Fibroblast of skin of right quadriceps (primary cell): ENCODE results near the gene SPCS1.
"Not testable (repeated sequence)": the region's sequence is repeated elsewhere in the genome, so short reads cannot be mapped to it uniquely, and the experiment has no call there.

Source experiments
- DNase-seq: peaks from one replicate; pipeline ENCODE4 v3.0.0-alpha.2; 2013

The SPCS1 gene

DNA sequence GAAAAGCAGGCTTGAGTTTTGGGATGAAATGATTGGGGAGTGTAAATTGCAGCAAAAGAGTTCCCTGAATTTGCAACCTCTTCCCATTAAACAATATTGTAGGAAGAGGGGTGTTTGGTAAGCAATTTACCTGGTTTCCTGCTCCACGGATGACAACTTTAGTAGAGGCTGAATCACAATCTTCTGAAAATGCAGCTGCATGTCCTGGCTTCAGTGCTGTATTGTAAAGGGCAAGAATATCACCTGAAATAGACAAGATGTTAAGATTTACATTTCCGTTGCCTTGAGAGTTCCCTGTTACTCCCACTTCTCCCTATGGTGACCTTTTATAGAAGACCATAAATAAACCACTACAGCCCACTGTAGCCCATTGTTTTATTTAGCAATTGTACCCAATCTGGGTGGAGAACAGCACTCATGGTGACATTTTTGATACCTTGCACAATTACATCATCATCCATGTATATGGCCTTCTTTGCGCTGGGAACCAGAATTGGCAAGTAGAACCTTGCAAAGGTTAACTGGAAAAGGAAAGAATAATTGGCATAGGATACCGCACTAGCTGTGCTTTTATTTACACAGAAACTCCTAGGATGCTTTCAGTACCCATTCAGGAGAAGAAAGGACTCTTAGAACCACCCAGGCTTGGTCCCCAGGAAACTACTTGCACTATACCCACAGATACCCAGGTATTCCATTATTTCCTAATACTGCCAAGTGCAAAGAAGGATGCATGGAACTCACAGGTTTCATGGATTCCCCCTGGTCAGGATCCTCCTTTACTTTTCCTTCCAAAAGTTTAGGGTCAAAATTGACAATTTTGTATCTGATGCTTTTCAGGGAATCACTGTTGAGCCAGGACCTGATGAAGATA, 9.9 kb upstream of the SPCS1 start:
- no peak for DNase-seq

DNA sequence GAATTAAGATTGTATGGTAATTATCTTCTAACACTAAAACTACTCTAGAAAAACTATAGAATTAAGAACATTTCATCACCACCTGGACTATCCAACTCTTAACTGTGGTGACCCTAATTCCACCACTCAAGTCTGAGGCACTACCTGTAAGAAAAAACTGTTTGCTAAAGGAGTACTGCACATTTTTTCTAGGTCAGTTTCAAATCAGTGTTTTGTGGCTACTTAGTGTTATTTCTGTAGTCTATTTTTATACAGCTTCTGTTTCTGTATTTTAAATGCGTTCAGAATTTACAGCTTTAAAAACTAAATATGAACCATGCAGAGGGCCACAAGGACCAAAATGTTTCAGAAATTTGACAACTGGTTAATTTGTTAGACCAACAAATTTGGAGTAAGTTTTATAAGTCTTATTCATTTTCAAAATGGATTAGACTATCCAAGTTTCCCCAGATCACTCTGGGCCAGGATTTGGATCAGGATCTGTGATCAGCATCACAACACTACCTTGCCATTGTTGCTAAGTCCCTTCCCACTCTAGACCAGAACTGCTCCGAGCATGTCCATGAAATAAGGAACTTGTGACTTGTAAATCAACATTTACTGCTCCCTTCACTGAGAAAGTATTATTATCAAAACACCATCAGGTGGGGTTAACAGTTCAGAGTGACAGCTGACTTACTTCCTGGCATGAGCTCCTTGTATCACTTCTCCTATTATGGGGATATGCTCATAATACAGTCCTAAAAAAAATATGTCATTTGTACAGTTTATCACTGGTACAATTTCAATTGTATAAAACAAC, 8.9 kb upstream of the SPCS1 start:
- DNase-seq = no peak

DNA sequence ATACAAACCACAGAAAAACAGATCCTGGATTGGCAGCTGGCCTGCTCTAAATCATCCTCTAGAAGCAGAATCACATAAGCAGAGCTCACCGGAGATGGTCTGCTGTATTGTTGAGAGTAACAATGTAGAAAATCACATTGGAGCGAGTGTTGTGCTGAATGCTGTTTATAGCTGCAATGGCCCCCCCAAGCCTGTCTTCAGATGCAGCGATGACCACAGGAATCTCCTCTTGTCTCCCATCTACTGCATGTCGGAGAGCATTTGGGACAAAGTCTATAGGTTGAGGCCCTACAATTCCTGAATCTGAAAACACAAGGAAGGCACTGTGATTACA, 8.3 kb upstream of the SPCS1 start:
- DNase-seq = no peak

DNA sequence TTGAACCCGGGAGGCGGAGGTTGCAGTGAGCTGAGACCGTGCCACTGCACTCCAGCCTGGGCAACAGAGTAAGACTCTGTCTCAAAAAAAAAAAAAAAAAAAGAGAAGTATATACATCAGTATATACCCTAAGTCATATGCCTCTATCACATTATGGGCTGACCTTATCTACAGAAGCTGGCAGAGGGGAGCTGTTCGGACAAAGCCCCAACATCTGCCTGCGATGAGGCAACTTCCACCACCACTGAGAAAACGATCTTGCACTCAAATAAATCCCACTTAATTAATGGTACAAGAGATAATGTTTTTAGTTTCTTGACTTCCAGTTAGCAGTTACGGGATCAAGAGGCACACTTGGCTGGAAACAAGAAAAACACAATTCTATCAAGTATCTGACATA, 2.6 kb upstream of the SPCS1 start:
- DNase-seq = no peak

DNA sequence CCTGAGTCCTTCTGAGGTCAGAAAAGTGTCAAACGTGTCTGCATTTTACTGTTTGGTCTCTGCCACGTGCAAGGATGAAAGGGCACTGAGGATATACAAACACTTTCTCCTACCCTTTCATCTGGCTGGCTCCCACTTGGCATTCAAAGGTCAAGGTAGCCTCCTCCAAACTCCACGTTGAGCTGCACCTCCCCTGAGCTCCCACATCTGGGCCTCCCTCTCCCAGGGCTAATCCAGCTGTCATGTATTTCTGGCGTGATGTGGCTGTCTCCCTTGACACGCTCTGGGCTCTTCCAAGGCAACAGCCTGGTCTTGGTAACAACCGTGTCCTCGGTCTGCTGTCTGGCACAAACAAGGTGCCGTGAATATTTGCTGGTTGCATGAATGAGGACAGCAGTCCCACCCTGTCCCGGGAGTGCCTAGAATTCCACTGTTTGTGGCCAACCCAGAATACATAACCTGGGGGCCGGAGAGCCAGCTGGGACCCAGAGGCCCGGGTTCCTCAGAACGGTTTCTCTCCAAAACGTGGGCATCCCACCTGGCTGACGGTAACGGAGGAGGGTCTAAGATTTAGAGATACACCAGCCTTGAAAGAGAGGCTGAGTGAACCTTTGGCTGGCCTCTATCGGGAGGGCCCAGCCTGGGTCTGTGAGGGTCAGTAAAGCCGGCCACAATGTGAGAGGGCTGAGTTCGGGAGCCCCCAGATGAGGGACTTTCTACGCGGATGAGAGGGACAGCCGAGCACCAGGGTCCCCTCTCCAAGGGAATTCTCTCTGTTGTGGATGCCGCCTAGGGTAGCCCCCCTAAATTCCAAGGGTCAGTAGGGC, 1.1 kb upstream of the SPCS1 start:
- DNase-seq = peak; percentile 23

DNA sequence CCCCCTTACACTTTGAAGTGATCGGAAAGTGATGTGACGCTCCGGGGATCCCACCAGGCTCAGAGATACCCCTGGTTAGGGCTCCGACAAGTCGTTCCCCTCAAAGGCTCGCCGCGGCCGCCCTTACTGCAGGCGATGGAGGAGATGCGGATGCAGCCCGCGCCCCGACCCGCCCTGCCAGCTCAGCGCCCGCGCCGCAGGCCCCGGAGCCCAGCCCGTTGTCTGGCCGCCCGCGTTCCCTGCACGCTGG, 543 bp upstream of the SPCS1 start:
- DNase-seq = no peak

GRCh38 chr3:52707585-52707984, 1.7 kb downstream of the SPCS1 start:
- DNase-seq = no peak

GRCh38 chr3:52710512-52710911, 4.6 kb downstream of the SPCS1 start:
- no peak for DNase-seq

DNA sequence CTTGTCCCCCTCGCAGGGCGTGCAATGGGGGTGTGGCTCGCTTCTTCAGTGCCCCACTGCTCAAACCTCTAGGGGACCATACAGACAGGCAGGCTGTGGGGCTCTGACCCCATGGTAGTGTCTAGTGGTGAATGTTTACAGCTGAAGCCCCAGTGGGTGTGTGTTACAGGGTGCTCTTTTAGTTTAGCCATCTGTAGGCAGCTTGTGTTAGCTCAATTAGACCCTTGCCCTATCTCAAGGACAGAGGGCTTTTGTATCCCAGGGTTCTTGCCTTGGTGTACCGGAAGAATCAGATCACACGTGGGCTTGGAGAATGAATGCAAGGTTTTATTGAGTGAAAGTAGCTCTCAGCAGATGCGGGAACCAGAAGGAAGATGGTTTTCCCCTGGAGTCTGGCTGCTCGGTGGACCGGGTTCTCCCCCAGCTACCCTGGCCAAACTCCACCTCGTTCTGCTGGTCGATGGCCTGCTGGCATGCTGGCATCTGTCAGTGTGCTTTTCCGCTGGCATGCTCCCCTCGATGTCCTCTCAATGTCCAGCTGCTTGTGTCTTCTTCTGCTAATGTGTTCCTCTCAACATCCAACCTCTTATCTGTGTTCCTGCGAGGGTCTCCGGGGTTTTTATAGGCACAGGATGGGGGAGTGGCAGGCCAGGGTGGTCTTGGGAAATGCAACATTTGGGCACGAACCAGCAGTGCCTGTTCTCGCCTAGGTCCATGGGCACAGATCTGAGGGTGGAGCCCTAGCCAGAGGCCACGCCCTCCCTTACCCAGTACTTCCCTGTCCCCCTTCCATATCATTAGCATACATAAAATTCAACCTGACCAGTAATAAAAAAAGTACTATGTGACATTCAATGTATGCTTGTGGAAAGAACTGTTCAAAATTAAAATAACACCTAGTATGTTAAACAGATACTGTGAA, 6.6 kb downstream of the SPCS1 start:
- DNase-seq = no peak

DNA sequence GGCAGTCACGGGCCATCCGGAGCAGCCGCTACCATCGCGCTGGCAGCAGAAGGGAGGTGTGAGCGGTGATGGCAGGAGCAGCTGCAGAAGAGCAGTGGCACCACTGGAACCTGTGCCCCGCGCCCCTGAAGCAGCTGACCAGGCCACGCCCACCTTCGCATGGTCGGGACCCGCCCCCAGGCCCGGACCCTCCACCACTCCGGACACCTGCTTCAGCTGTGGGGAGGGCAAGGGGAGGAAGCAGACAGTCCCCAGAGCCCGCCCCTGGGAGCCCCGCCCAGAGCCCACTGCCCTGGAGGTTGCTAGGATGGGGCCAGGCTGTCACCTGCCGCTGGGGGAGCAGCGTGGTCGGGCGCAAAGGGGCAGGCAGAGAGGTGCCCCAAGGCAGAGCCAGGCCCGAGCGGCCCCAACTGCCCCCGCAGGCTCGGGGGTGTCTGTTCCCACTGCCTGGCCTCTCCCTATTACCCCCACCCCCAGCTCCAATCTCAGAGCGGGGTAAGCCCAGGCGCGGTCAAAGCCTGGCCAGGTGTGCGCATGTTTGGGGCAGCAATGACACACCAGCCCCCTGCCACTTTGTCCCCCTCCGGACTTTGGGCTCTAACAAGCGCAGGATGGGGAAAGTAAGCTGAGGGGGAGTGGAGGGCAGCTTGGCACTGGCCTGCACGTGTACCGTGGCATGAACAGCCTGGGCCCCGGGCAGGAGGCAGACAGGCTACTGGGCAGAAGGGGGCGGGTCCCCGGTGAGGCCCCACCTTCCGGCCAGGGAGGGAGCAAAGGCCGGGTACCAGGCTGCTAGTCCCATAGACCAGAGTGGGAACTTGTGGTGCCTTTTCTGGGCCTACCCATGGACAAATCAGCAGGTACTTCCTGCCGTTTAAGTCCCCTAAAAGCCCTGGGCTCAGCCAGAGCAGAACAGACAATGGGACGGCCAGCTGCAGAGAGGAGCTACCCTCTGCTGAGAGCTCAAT, 8.7 kb downstream of the SPCS1 start:
- DNase-seq = no peak

DNA sequence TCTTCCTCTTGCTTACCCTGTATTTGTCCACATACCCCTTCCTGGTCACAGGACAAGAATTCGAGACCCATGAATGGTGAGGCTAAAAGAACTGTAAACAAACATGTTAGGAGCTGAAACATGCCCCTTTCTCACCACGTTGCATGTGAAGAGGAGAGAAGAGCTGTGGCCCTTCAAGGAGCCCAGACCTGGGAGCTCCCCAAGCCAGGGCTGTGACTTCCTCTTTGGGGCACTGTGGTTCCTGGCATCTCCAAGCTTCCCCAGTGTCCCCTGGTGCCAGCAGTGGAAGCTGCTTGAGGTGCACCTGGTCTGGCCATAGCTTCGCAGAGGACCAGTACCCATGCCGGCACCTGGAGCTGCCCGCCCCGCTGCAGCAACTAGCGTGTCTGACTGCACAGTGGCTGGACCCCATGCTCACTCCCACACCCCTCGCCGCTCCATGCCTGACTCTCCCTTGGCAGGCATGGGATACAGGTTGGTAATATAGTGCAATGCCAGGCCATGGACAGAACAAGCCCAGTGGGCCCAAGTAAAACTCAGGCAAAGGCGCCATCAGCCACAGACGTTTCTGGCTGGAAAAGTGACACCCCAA, 9.9 kb downstream of the SPCS1 start:
- DNase-seq = no peak

DNA sequence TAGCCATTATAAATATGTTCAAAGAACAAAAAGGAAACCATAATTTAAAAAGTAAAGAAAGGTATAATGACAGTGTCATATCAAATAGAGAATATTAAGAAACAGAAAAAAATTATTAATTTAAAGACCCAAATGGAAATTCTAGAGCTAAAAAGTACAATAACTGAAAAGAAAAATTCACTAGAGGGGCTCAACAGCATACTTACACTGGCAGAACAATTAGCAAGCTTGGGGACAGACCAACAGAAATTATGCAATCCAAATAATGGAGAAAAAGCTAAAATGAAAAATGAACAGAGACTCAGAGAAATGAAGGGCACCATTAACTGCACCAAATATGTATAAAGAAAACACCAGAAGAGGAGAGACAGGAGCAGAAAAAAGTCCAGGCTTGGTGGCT, 13.7 kb downstream of the SPCS1 start:
- no peak for DNase-seq

DNA sequence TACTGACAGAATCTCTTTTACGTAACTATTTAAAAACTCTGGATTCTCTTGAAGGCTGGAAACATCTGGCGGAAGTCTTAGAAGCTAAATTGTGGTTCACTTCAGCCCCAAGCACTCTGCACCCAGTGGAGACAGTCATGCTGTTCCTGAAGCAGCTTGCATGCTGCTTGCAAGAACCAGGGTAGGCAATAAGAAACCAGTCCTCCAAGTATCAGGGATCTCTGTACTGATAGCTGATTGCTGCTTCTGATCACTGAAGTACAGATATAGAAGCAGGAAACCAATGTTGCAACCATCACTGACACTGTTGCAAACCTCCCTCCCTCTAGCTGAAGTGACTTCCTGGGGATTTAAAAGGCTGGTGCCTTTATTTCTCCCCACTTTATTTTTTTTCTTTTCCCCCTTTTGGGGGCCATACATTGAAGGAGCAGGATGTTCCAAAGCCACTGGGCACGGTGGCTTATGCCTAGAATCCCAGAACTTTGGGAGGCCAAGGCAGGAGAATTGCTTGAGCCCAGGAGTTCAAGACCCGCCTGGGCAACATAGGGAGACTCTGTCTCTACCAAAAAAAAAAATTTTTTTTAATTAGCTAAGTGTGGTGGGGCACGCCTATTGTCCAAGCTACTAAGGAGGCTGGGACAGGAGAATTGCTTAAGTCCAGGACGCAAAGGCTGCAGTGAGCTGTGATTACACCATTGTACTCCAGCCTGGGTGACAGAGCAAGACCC, 15.3 kb downstream of the SPCS1 start:
- DNase-seq = peak; percentile 7

- DNase-seq = no peak
These were observed 15.8 kb downstream of the SPCS1 start for GRCh38 chr3:52721730-52722008.

DNA sequence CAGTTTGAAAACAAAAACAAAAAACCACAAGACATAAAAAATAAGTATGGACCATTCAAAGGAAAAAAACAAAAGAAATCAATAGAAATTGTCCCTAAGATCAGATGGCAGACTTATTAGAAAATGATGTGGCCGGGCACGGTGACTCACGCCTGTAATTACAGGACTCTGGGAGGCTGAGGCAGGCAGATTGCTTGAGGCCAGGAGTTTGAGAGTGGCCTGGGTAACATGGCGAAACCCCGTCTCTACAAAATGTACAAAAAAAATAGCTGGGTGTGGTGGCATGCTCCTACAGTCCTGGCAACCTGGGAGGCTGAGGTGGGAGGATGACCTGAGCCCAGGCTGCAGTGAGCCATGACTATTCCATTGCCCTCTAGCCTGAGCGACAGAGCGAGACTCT, 16.6 kb downstream of the SPCS1 start:
- no peak for DNase-seq

DNA sequence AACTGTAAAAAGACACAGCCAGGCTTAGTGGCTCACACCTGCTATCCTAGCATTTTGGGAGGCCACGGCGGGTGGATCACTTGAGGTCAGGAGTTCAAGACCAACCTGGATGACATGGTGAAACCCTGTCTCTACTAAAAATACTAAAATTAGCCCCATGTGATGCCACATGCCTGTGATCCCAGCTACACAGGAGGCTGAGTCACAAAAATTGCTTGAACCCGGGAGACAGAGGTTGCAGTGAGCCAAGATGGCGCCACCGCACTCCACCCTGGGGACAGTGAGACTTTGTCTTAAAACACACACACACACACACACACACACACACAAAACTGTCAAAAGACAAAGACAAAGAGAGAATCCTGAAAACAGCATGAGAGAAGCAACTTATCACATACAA, 18.0 kb downstream of the SPCS1 start:
- no peak for DNase-seq

GRCh38 chr3:52724511-52724910, 18.6 kb downstream of the SPCS1 start:
- no peak for DNase-seq

DNA sequence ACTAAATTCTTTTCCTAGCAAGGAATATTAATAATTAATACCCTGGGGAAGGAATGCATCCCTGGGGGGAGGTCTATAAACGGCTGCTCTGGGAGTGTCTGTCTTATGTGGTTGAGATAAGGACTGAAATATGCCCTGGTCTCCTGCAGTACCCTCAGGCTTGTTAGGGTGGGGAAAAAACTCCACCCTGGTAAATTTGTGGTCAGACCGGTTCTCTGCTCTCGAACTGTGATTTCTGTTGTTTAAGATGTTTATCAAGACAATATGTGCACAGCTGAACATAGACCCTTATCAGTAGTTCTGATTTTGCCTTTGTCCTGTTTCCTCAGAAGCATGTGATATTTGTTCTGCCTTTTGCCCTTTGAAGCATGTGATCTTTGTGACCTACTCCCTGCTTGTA, 22.8 kb downstream of the SPCS1 start:
- DNase-seq = not testable (repeated sequence)

GRCh38 chr3:52730681-52731080, 24.8 kb downstream of the SPCS1 start:
- no peak for DNase-seq

DNA sequence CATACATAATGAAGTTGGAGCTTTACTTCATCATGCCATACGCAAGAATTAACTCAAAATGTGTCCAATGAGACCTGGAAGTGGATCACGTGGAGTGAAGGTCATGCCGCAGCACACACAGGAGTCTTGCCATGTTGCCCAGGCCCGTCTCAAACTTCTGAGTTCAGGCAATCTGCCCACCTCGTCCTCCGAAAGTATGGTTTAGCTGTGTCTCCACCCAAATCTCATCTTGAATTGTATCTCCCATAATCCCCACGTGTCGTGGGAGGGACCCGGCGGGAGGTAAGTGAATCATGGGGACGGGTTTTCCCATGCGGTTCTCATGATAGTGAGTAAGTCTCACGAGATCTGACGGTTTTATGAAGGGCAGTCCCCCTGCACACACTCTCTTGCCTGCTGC, 25.7 kb downstream of the SPCS1 start:
- no peak for DNase-seq
